NCI-H226 (cell line): ENCODE measurements around the gene TSNAXIP1.

Experiments used
- DNase-seq: peaks from one replicate; pipeline ENCODE4 v3.0.0-alpha.2; 2015

Gene TSNAXIP1

GRCh38 chr16:67806428-67807147 is at the start of gene TSNAXIP1, which contains the start of gene RANBP10:
TSS of gene TSNAXIP1 (plus strand) at chr16:67806889. CDS start at chr16:67807150, 261 bp downstream.
TSS of gene RANBP10 (minus strand) at chr16:67806560. CDS start at chr16:67806536, 24 bp downstream.
- DNase-seq: peak; percentile 99

- no peak for DNase-seq
Observed at GRCh38 chr16:67758006-67758405, 48.7 kb upstream of the TSNAXIP1 start.

- DNase-seq: no peak
Observed at GRCh38 chr16:67758966-67759365, 47.7 kb upstream of the TSNAXIP1 start.

GRCh38 chr16:67760206-67760955 is 46.3 kb upstream of the TSNAXIP1 start:
- no peak for DNase-seq

GRCh38 chr16:67760956-67761230 is 45.8 kb upstream of the TSNAXIP1 start:
- no peak for DNase-seq

GRCh38 chr16:67761924-67762323 is 44.8 kb upstream of the TSNAXIP1 start:
- DNase-seq: no peak

GRCh38 chr16:67762385-67762784 is 44.3 kb upstream of the TSNAXIP1 start:
- no peak for DNase-seq

- no peak for DNase-seq
Observed at GRCh38 chr16:67763066-67763465, 43.6 kb upstream of the TSNAXIP1 start.

GRCh38 chr16:67764158-67764667 is 42.5 kb upstream of the TSNAXIP1 start:
- DNase-seq: no peak

GRCh38 chr16:67766291-67766690 is 40.4 kb upstream of the TSNAXIP1 start:
- no peak for DNase-seq

GRCh38 chr16:67767953-67768352 is 38.7 kb upstream of the TSNAXIP1 start:
- peak; percentile 26 for DNase-seq

GRCh38 chr16:67770346-67770991 is 36.2 kb upstream of the TSNAXIP1 start:
- DNase-seq: no peak

- no peak for DNase-seq
Observed at GRCh38 chr16:67773099-67773498, 33.6 kb upstream of the TSNAXIP1 start.

- no peak for DNase-seq
Observed at GRCh38 chr16:67773569-67774456, 32.9 kb upstream of the TSNAXIP1 start.

GRCh38 chr16:67774457-67774853 is 32.2 kb upstream of the TSNAXIP1 start:
- no peak for DNase-seq

GRCh38 chr16:67775273-67775672 is 31.4 kb upstream of the TSNAXIP1 start:
- DNase-seq: no peak

- no peak for DNase-seq
Observed at GRCh38 chr16:67779256-67780014, 27.3 kb upstream of the TSNAXIP1 start.

- DNase-seq: no peak
Observed at GRCh38 chr16:67780847-67781564, 25.7 kb upstream of the TSNAXIP1 start.

GRCh38 chr16:67781565-67781921 is 25.1 kb upstream of the TSNAXIP1 start:
- no peak for DNase-seq

GRCh38 chr16:67782567-67783352 is 23.9 kb upstream of the TSNAXIP1 start:
- no peak for DNase-seq

GRCh38 chr16:67783353-67783725 is 23.4 kb upstream of the TSNAXIP1 start:
- no peak for DNase-seq
